Activated T-cell treated with anti-CD3 and anti-CD28 coated beads, Interleukin-2, amount 50 U/mL, for 1 hour (primary cell): ENCODE results near the gene ERP29.

Experiments
- DNase-seq: peaks from one replicate; pipeline ENCODE4 v3.0.0-alpha.2; 2020

Gene ERP29

GRCh38 chr12:112046003-112046402 lies 32.8 kb downstream of the ERP29 start:
- DNase-seq, result no peak

GRCh38 chr12:112049351-112049750 lies 36.1 kb downstream of the ERP29 start:
- no peak for DNase-seq

GRCh38 chr12:112061137-112061536 lies 47.9 kb downstream of the ERP29 start:
- DNase-seq, result no peak

- DNase-seq, result no peak
Observed at GRCh38 chr12:112063273-112063672, 50.0 kb downstream of the ERP29 start.

- no peak for DNase-seq
Observed at GRCh38 chr12:112066566-112066965, 53.3 kb downstream of the ERP29 start.
